ENCODE results near the gene CCDC117. TPM values are rescaled to one million over a fixed set of nuclear protein-coding genes. Genes with fewer than 3 reads are reported as not detected.

Gene CCDC117
- total RNA-seq, 1 experiment from 2014 or later = 7.1 TPM

DNA sequence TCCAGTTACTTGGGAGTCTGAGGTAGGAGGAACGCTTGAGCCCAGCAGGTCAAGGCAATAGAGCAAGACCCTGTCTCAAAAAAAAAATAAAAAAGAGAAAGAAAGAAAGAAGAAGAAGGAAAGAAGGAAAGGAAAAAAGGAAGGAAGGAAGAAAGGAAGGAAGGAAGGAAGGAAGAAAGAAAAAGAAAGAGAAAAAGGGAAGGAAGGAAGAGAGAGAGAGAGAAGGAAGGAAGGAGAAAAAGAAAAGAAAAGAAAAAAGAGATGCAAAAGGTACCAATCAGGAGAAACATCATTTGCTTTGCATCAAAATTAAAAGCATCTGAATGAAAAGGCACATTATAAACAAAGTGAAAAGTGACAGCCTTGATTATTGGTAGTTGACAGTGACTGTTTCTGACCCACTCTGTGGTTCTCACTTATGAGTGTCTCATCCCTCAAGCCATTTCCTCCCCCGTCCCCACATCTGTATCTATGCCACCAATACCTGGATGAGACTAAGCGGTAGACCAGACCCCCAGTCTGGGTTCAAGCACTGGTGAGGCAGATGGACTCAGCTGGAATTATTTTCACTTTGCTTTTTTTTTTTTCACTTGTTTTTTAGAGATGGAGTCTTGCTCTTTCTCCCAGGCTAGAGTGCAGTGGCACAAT is 60.9 kb downstream of the CCDC117 start:
- Histone ChIP-seq H2AFZ (ENCODE audit: low read length) (no peak overlapping the region), H3K4me2 (ENCODE audit: low read length) (no peak overlapping the region), H3K27me3 (ENCODE audit: low read length) (no peaks in the 10 kb centered on the region), H3K4me1 (ENCODE audit: insufficient read depth, low read length) (no peaks in the 10 kb centered on the region), H3K9me2 (replicated peaks; ENCODE audit: low read length) (no peaks in the 10 kb centered on the region), H3K36me3 (ENCODE audit: low read depth, low read length) (no peaks in the 10 kb centered on the region), H3K4me3 (ENCODE audit: low read length) (no peak overlapping the region), H3K27ac (ENCODE audit: low read length) (no peak overlapping the region), H4K20me1 (ENCODE audit: low read length) (no peaks in the 10 kb centered on the region), H3K9me3 (ENCODE audit: low read length) (no peaks in the 10 kb centered on the region), H3F3A (ENCODE audit: low read length, unreplicated experiment) (no peaks in the 10 kb centered on the region), H3K9ac (ENCODE audit: low read length) (no peak overlapping the region), H3K79me2 (ENCODE audit: low read length) (no peaks in the 10 kb centered on the region)
- ChIA-PET CTCF (no interaction called here), POLR2A (ENCODE audit: unreplicated experiment) (no interaction called here)
- DNase-seq (no peak), ATAC-seq (no peak)
- TF ChIP-seq, protein P1, sequence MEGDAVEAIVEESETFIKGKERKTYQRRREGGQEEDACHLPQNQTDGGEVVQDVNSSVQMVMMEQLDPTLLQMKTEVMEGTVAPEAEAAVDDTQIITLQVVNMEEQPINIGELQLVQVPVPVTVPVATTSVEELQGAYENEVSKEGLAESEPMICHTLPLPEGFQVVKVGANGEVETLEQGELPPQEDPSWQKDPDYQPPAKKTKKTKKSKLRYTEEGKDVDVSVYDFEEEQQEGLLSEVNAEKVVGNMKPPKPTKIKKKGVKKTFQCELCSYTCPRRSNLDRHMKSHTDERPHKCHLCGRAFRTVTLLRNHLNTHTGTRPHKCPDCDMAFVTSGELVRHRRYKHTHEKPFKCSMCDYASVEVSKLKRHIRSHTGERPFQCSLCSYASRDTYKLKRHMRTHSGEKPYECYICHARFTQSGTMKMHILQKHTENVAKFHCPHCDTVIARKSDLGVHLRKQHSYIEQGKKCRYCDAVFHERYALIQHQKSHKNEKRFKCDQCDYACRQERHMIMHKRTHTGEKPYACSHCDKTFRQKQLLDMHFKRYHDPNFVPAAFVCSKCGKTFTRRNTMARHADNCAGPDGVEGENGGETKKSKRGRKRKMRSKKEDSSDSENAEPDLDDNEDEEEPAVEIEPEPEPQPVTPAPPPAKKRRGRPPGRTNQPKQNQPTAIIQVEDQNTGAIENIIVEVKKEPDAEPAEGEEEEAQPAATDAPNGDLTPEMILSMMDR (conservative IDR thresholded peaks at IDR 0.05; ENCODE audit: low read depth, low read length) = no peak
- TF ChIP-seq EZH2 (IDR thresholded peaks at IDR 0.05; ENCODE audit: low read length, unreplicated experiment) = no peak
- TF ChIP-seq EZH2phosphoT487 (IDR thresholded peaks at IDR 0.05; ENCODE audit: borderline replicate concordance, low read length) = no peak
- intact Hi-C loops (cut with micrococcal nuclease) = no loop called here
- BruUV-seq (replicated peaks) = no TSS peak

DNA sequence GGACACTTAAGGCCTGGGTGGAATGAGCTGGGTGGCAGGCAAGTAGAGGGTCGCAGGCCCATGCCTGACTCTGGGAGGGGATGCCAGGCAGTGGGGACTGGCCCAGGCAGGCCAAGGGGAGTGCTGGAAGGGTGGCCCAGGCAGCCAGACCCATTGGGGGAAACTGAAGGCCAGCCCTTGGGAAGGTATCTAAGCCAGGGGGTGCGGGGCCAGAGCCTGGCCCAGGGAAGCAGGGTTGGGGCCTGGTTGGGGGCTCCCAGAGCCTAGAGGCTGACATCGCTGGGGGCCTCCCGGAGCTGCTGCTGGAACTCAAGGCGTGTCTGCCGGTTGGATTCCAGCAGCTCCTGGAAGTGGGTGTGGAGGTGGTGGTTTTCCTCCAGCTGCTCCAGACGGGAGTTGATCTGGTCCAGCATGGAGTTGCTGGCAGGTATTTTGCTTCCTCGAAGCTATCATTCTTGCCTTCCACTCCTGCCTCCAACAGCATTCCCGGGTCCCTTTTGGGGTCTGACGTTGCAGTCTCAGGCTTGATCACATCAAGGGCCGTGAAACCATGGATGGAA is 63.2 kb downstream of the CCDC117 start:
- DNase-seq = no peak
- no peaks in the 10 kb centered on the region for H3K79me2 ChIP-seq (ENCODE audit: low read length)
- H3K27me3 ChIP-seq (ENCODE audit: low read length) = no peaks in the 10 kb centered on the region
- no peaks in the 10 kb centered on the region for H3F3A ChIP-seq (ENCODE audit: low read length, unreplicated experiment)
- TF ChIP-seq EZH2 (IDR thresholded peaks at IDR 0.05; ENCODE audit: low read length, unreplicated experiment) = no peak
- TF ChIP-seq, protein P1 (conservative IDR thresholded peaks at IDR 0.05; ENCODE audit: low read depth, low read length) = no peak
- no peak for TF ChIP-seq EZH2phosphoT487 (IDR thresholded peaks at IDR 0.05; ENCODE audit: borderline replicate concordance, low read length)
- no peak overlapping the region for H3K9ac ChIP-seq (ENCODE audit: low read length)
- no peaks in the 10 kb centered on the region for H3K9me2 ChIP-seq (replicated peaks; ENCODE audit: low read length)
- no peak overlapping the region for H3K27ac ChIP-seq (ENCODE audit: low read length)
- H3K4me3 ChIP-seq (ENCODE audit: low read length) = no peak overlapping the region
- H3K36me3 ChIP-seq (ENCODE audit: low read depth, low read length) = no peaks in the 10 kb centered on the region
- intact Hi-C loops (cut with micrococcal nuclease) = no loop called here
- ChIA-PET CTCF (no interaction called here), POLR2A (ENCODE audit: unreplicated experiment) (no interaction called here)
- no peak overlapping the region for H2AFZ ChIP-seq (ENCODE audit: low read length)
- no peaks in the 10 kb centered on the region for H4K20me1 ChIP-seq (ENCODE audit: low read length)
- no peak overlapping the region for H3K4me2 ChIP-seq (ENCODE audit: low read length)
- BruUV-seq (replicated peaks) = no TSS peak
- H3K9me3 ChIP-seq (ENCODE audit: low read length) = no peaks in the 10 kb centered on the region
- ATAC-seq = no peak
- H3K4me1 ChIP-seq (ENCODE audit: insufficient read depth, low read length) = no peaks in the 10 kb centered on the region

DNA sequence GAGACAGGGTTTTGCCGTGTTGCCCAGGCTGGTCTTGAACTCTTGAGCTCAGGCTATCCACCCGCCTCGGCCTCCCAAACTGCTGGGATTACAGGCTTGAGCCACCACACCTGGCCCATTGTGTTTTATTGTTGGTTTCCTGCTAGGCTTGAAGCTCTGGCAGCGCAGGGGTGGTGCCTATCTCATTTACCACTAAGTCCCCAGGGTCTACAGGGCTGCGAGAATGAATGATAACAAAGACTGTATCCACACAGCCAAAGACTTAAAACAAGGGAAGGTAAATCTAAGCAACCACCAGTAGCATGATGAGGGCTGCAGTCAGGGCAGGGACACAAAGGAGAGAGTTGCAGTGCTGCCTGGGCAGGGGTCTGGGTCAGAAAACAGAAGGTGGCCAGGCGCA is 65.1 kb downstream of the CCDC117 start:
- H3K4me1 ChIP-seq (ENCODE audit: insufficient read depth, low read length) = no peaks in the 10 kb centered on the region
- no peak overlapping the region for H3K27ac ChIP-seq (ENCODE audit: low read length)
- H3K36me3 ChIP-seq (ENCODE audit: low read depth, low read length) = no peaks in the 10 kb centered on the region
- DNase-seq (no peak), ATAC-seq (no peak)
- intact Hi-C loops (cut with micrococcal nuclease) = no loop called here
- H4K20me1 ChIP-seq (ENCODE audit: low read length) = no peaks in the 10 kb centered on the region
- no peaks in the 10 kb centered on the region for H3K79me2 ChIP-seq (ENCODE audit: low read length)
- no peaks in the 10 kb centered on the region for H3K27me3 ChIP-seq (ENCODE audit: low read length)
- H3F3A ChIP-seq (ENCODE audit: low read length, unreplicated experiment) = no peaks in the 10 kb centered on the region
- H3K9ac ChIP-seq (ENCODE audit: low read length) = no peak overlapping the region
- H3K9me3 ChIP-seq (ENCODE audit: low read length) = no peaks in the 10 kb centered on the region
- ChIA-PET CTCF (no interaction called here), POLR2A (ENCODE audit: unreplicated experiment) (no interaction called here)
- H2AFZ ChIP-seq (ENCODE audit: low read length) = no peak overlapping the region
- H3K4me2 ChIP-seq (ENCODE audit: low read length) = no peak overlapping the region
- no TSS peak for BruUV-seq (replicated peaks)
- H3K9me2 ChIP-seq (replicated peaks; ENCODE audit: low read length) = no peaks in the 10 kb centered on the region
- TF ChIP-seq, protein P1 (conservative IDR thresholded peaks at IDR 0.05; ENCODE audit: low read depth, low read length) = no peak
- no peak for TF ChIP-seq EZH2phosphoT487 (IDR thresholded peaks at IDR 0.05; ENCODE audit: borderline replicate concordance, low read length)
- no peak for TF ChIP-seq EZH2 (IDR thresholded peaks at IDR 0.05; ENCODE audit: low read length, unreplicated experiment)
- no peak overlapping the region for H3K4me3 ChIP-seq (ENCODE audit: low read length)

All from PC-3 (cell line).